HG03575 (cell line): Measurements from ENCODE around the gene TMEM273.

Source experiments
- ATAC-seq: cut with Tn5 transposase; IDR thresholded peaks from one replicate; pipeline ENCODE4 v1.9.1; 2021; ENCODE audit not compliant: unreplicated experiment, insufficient number of reproducible peaks, low FRiP score; ENCODE audit errors: extremely low read depth

The TMEM273 gene, protein sequence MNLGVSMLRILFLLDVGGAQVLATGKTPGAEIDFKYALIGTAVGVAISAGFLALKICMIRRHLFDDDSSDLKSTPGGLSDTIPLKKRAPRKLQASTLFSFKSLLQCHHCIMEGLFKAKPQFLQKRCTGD

DNA sequence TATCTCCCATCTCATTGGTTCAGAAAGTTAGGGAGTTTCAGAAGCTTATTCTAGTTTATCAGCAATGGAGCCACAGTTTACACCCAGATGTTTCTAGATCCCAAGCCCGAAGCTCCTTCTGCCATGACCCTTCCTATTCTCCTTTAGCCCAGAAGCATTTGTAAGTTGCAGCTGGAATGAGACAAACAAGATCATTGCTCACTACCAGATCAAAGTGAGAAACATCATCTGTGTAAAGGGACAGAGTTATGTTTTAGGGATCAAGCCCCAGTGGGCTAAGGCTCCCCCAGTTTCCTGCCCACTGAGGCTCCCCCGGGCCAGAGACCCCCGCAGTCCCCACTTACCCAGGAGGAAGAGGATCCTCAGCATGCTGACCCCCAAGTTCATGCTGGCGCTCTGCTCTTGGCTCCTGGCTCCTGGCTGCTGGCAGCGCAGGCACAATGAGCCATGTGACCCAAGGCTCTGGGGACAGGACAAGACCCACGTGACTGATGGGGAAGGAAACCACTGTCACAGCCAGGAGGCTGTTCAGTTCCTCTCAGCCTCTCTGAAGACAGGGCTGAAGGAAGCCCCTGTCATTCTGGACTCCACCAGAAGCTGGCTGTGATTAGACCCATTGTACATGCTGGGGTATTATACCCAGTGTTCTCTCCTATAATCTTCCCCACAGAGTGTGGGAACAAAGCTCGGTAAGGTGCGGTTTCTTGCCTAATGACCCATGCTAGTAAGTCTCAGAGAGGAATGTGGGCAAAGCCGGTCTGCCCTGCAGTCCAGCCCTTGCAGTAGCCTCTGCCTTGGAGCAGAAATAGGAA lies at the start of gene TMEM273:
TMEM273 (minus strand) TSS at position 442 of the 812 bp plus-strand sequence; CDS start at position 387, 55 bp downstream.
- peak; percentile 58 for ATAC-seq

DNA sequence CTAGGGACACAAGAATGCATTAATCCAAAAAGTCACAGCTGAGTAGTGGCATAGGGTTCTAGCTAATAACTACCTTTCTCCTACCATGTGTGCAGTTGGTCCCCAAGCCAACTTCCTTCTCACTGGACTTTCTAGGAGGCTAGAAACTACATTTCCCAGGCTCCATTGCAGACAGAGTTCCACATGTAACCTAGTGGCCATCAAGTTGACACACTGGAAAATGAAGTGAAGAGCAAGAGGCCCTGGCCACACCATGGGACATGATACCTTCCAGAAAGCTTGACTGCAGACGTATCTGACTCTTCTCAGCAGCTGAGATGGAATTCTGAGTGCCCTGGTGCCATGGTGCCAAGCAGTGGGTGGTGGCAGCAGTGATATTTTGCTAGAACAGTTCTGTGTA lies 49.8 kb upstream of the TMEM273 start:
- ATAC-seq: no peak

DNA sequence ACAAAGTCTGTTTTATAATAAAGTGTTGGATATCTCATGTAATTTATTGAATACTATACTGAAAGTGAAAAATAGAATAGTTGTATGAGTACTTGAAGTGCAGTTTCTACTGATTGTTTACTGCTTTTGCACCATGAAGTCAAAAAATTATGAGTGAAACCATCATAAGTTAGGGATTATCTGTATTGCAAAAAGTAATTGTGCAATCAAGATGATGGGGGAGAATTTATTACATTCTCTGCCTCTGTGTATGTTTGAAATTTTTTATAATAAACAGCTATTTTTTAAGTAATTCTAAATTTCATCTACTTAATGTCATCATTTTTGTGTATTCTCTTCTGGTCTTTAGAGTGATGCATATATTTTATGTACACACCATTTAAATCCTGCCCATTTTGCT lies 47.2 kb upstream of the TMEM273 start:
- ATAC-seq: no peak

DNA sequence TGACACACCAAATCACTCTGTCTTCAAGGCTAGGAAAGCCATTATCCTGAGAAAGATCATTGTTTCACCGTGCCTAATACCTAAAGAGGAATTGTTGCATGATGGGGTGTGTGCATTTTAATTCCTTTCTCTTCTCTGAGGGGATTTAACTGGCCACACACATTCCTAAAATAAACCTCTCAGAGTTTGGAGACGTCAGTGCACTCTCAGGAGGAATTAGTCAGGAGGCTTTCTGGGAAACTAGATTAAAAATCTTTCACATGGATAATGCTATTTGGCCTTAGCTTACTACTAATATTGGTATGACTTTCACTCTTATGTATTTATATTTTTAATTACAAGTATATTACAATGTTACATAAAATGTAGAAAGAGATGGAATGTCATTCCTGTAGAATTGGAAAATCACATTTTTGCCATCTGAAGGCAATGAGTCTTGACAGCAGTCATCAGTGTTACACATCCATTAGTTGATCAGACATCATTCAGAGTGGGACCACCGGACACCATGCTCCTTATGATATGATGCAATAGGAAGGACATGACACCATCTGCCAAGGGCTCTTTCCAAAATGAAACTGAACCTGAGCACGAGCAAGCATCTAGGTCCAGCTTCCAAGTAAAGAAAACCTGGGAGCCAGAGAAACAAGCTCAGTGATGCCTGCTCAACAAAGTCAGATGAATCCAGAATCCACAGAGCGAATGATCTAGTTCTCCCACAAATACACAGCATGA lies 43.1 kb upstream of the TMEM273 start:
- no peak for ATAC-seq

DNA sequence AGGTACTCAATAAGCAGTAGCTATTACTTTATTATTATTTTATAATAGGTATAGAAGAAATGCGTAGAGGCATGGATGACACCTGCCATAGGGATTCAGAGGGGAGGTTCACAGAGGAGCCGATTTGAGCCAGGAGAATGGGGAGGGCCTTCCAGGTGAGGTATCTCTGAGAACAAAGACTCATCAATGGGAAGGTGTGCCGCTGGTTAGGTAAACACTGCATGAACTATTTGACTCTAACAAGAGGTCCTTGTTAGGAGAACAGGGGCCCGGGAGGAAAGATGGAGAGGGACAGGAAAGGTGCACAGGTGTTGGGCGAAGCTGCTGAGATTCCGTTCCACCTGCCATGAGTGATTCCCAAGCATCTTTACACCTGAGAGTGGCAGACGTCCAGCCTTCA lies 41.8 kb upstream of the TMEM273 start:
- no peak for ATAC-seq

DNA sequence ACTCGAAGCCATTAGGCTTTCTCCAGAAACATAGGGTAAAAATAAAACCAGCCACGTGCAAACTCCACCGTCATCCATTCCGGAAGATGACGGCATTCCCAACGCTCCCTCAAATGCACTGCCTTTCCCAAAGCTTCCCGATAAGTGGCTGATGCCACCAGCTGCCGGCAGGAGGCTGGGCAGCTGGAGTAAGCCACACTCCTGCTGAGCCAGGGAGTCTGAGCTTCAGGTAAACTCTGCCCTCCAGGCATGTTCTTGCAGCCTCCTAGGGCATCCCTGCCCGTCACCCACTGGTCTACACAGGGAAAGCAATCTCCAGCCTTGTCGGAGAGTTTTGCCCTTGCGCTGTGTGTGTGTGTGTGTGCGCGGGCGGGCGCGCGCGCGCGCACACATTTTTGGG lies 40.5 kb upstream of the TMEM273 start:
- ATAC-seq: no peak

DNA sequence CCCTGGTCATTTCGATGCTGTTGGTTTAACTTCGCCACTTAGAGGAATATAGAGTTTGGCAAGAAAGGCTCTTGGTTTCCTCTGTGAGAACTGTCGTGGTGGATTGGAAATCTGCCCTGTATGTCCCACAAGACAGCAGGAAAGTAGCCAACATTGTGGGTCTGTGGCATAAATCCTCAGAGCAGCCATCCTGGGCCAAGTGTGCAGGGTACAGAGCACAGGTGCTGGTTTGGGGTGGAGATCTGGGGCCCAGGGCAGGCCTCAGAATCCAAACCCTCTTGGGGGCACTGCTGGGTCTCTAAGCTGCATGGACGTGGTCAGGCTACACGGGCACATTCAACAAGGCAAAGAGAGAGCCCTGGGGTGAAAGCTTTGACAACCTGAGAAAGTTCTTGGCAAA lies 39.2 kb upstream of the TMEM273 start:
- no peak for ATAC-seq

DNA sequence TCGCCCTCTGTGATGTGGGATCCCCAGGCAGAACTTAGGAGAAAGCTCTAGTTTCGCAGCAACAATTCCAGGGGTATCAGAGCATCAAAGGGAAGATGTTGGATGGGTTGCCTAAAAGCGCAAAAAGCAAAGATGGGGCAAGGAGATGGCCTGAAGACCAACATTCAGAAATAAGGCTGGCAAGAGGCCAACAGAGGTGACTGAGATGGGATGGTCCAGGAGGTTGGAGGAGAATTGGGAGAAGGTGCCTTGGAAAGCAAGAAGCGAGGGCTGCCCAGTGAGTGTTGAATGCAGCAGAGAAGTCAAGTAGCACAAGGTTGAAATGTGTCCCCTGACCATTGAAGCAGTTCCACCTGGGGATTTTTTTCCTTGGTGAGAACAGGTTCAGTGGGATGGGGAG lies 38.4 kb upstream of the TMEM273 start:
- no peak for ATAC-seq

DNA sequence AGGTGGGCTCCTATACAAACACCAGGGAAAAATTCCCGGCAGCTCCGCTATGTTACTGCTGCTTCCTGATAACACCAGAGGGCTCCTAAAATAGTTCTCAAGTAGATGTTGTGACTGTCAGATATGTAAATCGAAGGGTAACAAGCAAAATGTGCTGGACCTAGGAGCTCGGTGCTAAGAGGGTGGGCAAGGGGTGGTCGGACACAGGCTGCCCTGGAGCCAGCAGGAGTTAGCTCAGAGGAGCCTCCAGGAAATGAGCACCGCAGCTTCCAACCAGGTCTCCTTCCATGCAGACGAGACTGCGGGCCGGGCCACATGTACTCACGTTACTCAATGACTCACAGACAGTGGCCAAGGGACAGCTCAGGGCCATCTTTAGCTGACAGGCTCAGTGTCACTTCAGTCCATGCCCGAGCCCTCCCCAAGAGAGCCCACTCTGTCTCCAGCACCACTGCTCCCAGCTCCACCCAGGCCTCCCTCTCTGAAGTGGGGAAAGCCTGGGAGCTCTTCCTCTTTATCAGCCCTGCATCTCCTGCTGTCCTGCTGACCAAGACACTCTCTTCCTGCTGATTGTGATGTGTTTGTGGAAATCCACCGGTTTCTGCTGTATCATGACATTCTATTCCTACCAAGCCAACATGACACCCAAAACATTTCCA lies 37.2 kb upstream of the TMEM273 start:
- no peak for ATAC-seq

DNA sequence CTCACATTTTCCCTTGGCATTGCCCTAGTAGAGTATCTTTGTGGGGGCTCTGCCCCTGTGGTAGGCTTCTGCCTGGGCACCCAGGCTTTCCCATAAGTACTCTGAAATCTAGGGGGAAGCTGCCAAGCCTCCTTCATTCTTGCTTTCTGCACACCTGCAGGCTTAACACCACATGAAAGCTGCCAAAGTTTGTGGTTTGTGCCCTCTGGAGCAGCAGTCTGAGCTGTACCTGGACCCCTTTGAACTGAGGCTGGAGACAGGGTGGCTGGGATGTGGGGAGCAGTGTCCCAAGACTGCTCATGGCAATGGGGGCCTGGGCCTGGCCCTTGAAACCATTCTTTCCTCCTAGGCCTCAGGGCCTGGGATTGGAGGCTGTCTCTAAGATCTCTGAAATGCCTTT lies 35.0 kb upstream of the TMEM273 start:
- ATAC-seq: no peak

DNA sequence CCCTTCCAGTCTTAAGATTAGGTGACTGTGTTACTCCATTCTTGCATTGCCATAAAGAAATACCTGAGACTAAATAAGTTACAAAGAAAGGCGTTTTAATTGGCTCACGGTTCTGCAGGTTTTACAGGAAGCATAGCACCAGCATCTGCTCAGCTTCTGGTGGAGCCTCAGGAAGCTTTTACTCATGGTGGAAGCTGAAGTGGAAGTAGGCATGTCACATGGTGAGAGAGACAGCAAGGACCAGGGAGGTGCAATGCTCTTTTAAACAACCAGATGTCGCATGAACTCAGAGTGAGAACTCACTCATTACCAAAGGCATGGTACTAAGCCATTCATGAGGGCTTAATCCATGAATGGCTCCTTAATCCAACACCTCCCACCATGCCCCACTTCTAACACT lies 34.0 kb upstream of the TMEM273 start:
- ATAC-seq: no peak

DNA sequence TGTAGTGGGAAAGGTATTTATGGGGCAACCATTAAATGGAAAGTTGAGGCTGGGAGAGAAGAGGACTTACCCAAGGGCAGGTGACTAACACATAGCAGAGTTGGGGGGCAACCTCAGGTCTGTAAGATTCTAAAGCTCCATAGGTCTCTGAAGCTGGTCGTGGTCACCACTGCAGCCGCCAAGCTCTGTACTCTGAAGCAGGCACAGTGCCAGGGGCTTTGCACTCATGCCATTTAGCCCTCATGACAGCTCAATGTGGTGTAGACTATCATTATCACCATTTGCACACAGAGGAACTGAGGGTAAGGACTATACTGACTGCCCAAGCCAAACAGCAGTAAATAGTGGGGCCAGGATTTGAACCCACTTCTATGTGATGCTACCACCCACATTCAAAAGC lies 32.5 kb upstream of the TMEM273 start:
- ATAC-seq: no peak

DNA sequence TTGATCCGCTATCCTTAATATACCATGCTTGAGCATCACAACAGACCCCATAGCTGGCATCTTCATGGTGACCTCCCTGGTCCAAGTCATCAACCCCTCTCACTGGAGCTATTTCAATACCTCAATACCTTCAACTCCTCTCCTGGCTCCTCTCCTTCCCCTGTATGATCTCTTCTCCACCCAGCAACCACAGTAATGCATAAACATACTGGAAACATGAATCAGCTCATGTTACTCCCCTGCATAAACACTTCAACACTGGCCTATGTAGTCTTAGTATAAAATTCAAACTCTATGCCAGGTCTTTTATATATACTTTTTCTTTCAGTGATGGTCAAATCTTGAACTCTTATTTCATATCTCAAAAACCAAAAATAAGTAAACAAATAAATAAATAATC lies 31.8 kb upstream of the TMEM273 start:
- ATAC-seq: no peak

DNA sequence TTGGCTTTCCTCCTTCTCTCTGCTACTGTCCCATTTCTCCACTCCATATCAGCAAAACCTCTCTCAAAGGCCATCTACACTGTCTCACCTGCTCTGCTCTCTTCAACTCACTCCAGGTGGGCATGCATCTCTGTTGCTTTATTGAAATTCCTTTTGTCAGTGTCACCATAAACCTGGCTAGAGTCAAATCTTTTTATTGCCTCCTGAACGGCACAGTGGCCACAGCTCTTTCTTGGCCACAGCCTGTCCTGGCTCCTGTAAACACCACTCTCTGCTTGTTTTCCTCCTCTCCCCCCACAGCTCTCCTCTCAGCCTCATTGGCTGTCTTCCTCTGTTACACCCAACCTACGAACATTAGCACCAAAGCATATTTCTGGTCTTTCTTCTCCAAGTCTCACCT lies 31.1 kb upstream of the TMEM273 start:
- no peak for ATAC-seq

DNA sequence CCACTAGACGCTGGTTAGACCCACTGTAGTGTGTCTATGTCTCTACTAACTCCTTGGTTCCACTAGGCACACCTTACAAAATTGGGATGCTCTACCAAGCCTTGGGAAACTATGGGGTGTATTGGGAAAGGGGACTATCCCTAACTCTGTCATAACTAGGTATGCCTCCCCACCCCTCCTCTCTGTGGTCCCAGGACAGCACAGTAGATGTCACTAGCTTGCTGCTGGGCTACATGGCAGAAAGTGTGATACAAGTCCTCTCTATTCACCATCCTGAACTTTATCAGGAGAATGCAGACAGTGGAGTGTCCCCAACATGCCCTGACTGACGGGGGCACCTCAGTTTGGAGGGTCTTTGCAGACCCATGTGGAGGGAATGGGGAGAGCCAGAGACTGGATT lies 30.3 kb upstream of the TMEM273 start:
- ATAC-seq: no peak

DNA sequence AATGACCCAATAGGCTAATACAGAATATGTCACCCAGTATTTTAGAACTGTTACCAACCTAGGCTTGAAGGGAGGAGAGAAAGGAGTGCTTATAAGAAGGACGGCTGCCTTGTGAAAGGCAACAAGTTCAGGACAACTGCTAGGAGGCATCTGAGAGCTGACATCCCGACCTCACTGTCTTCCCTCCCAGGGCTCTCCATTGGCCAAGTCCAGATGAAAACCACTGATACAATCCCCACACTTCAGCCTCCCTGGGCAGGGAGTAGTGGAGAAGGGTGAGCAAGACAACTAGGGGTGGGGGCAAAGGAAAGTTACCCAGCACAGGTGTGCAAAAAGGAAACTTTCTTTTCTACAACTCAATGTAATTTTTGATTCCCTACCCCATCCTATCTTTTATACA lies 29.5 kb upstream of the TMEM273 start:
- ATAC-seq: no peak

DNA sequence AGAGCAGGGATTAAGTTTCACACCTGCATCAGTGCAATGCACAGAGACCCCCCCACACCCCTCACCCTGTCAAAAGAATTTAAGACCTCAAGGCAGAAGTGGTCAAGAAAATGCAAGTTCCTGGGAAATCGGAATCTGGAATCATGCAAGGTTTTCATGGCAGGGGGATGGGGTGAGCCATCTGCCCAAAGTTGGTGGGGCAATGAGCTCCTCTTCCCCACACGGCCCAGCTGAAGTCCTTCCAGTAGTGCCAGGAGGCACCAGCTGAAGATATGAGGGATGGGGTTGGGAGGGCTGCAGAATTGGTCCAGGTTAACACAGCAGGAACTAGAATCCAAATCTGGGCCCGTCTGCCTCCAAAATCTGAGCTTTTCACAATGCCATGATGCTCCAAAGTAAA lies 25.0 kb upstream of the TMEM273 start:
- ATAC-seq: no peak

DNA sequence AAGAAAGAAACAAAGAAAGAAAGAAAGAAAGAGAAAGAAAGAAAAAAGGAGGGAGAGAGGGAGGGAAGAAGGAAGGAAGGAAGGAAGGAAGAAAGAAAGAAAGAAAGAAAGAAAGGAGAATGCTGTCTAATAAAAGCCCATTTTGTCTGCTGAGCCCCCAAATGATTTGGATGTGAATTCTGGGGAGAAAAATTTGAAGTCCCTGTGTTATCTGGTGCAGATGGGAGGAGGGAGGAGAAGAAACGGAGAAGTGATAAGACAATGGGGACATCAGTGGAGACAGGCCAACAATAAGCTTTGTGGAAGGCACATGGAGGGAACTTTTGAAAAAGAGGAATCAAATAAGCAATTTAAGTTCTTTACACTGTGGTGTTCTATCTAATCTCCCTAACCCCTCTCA lies 24.6 kb upstream of the TMEM273 start:
- no peak for ATAC-seq

DNA sequence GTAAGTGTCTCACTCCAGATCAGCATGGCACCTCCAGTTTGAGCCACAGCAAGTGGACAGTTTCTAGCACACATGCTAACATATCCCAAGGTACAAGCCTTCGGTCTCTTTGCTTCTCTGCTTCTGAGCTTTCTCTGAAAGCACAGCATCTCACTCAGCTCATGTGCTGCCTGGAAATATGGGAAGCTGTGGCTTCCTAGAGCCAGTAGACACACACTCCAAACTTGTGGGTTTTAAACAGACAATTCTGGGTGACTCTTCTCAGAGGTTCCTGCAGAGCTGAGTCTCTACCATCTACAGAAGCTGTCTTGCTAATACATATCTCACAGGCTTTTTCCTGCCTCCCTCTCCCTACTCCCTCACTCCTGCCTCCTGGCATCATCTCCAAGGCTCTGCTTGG lies 23.9 kb upstream of the TMEM273 start:
- no peak for ATAC-seq

DNA sequence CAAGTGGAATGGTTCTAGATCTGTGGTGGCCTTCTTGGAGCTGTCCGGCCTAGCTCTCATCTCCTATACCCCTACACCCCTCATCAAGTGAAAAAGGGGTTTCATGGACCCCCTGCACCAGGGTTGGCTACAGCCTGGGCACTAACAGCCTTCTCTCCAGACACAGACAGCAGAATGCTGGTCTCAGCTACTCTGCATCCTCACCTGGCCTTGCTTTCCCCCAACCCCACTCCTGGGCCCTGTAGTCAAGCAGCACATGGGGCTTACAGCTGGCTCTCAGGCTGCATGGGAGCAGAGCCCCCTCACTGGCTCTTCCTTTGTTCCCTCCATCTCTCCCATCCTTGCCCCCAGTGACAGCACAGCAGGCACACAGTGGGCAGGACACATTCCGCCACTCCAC lies 20.8 kb upstream of the TMEM273 start:
- no peak for ATAC-seq
